Right lobe of liver (tissue), 6 donors: Measurements from ENCODE around the gene UBL3. TPM values are rescaled to one million over a fixed set of nuclear protein-coding genes. Genes with fewer than 3 reads are reported as not detected.

ENCODE experiments used
- ATAC-seq, 4 donors: fragments of 200-7000 bp; cut with Tn5 transposase; one replicate each; pipeline ENCODE4 v1.9.1; 2020; ENCODE audit warnings: mild to moderate bottlenecking in 4 of 4, moderate library complexity in 4 of 4
- DNase-seq, 3 donors: peaks; one replicate each; pipeline ENCODE4 v3.0.0-alpha.2; 2020
- H3K27ac ChIP-seq, 3 donors: fragments of 200-600 bp; one replicate each; pipeline ENCODE4 v1.8.0; 2022
- H3K27me3 ChIP-seq, 2 donors: fragments of 200-600 bp; one replicate each; pipeline ENCODE4 v1.8.0; 2022
- H3K36me3 ChIP-seq, 4 donors: fragments of 200-600 bp; sonication (generic) in 1 of 4; one replicate each; pipeline versions ENCODE4 v1.5.1 to v1.8.0; 2017 to 2022; ENCODE audit warnings: control low read depth in 1 of 4
- H3K4me1 ChIP-seq, 4 donors: fragments of 200-600 bp; sonication (generic) in 1 of 4; one replicate each; pipeline versions ENCODE4 v1.5.1 to v1.8.0; 2017 to 2022; ENCODE audit warnings: control low read depth in 1 of 4
- H3K4me3 ChIP-seq, 3 donors: fragments of 200-600 bp; one replicate each; pipeline ENCODE4 v1.8.0; 2022
- H3K9me3 ChIP-seq, 4 donors: fragments of 200-600 bp; sonication (generic) in 1 of 4; one replicate each; pipeline versions ENCODE4 v1.5.1 to v1.8.0; 2017 to 2022; ENCODE audit warnings: control low read depth in 1 of 4
- CTCF ChIP-seq, 4 donors: fragments of 200-600 bp in 3 of 4; fragments of 450-650 bp in 1 of 4; IDR thresholded peaks; one replicate each; pipeline versions ENCODE4 v1.5.1 to v1.8.0; 2016 to 2022; ENCODE audit warnings: antibody characterized with exemption in 4 of 4, mild to moderate bottlenecking in 2 of 4
- POLR2A ChIP-seq: fragments of 450-650 bp; IDR thresholded peaks from one replicate; pipeline ENCODE4 v1.6.1; 2017; ENCODE audit warnings: antibody characterized with exemption, mild to moderate bottlenecking
- WGBS: methylation state at CpG from one replicate; pipeline ENCODE4 v1.1.6; 2018; ENCODE audit warnings: low coverage, low lambda C conversion rate; ENCODE audit not compliant: insufficient coverage; ENCODE audit errors: missing lambda C conversion rate; 5-methylcytosine and 5-hydroxymethylcytosine counted together
- intact Hi-C, 2 donors: fragments of 100-400 bp; cut with DNase I; formaldehyde crosslinking; loops; one replicate each; pipeline versions ENCODE4 v1.11.2 to v1.14.1; 2022
- total RNA-seq, 6 experiments: library from RNA; depleted of rRNA in 2 of 6; stranded (reverse); fragments of >200 nt in 2 of 6; fragmentation: NEBNext Ultra II Directional in 3 of 6; extraction: Animal tissue kit (Norgen Biotek cat#: 25700) in 3 of 6; gene quantifications; one replicate each; pipeline versions ENCODE4 v1.1.0 to v1.2.4, GENCODE V29; 2016 to 2023
- donor health status: DM: no; HTN: yes; CAD: no.
- donor health status: DM: no; HTN: no; CAD: no.
- donor health status: DM: no; HTN: no; CAD: no.
- donor health status: DM: no; HTN: yes; CAD: no.
- donor health status: DM: no; HTN: yes; CAD: no.

The UBL3 gene
- total RNA-seq, 6 experiments from 2014 or later, result 15.7 to 28.6 (median 23.5) TPM

- ATAC-seq (no peak), DNase-seq (no peak)
- WGBS, result 86% methylated on average over 8 of the region's 8 CpGs
- Histone ChIP-seq H3K36me3 (no peaks in the 10 kb centered on the region), H3K9me3 (no peaks in the 10 kb centered on the region), H3K27ac (no peak overlapping the region), H3K4me1 (no peaks in the 10 kb centered on the region), H3K27me3 (no peaks in the 10 kb centered on the region), H3K4me3 (no peak overlapping the region)
- no peak for TF ChIP-seq CTCF (IDR thresholded peaks at IDR 0.05)
- no peak for TF ChIP-seq POLR2A
- intact Hi-C loops, result no loop called here
These were observed 11.3 kb upstream of the UBL3 start for GRCh38 chr13:29861694-29862110.

DNA sequence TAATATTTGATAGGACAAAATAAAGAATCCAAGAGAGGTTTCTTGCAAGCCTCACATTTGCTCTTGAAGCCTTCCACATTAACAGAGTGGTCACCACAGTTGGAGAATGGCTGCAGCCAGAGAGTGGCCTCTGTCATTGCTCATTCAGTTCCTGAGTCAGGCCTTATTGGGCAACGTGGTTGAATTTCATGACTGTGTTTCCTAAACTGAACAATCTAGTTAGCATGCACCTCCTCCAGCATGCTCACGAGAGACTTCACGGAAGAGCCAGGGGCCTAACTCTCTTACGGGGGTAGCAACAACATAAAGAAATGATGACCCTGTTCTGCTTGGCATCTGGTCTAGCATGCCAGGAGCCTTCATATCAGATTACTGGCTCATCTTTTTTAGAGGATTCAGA, 9.6 kb upstream of the UBL3 start:
- ATAC-seq (no peak), DNase-seq (no peak)
- Histone ChIP-seq H3K4me1 (no peaks in the 10 kb centered on the region), H3K27ac (no peak overlapping the region), H3K36me3 (no peaks in the 10 kb centered on the region), H3K9me3 (no peaks in the 10 kb centered on the region), H3K4me3 (no peak overlapping the region), H3K27me3 (no peaks in the 10 kb centered on the region)
- TF ChIP-seq CTCF (IDR thresholded peaks at IDR 0.05) (no peak), POLR2A (no peak)
- intact Hi-C loops, result no loop called here
- WGBS, result 75% methylated on average over 4 of the region's 4 CpGs

GRCh38 chr13:29858667-29859066, 8.2 kb upstream of the UBL3 start:
- Histone ChIP-seq H3K9me3 (no peaks in the 10 kb centered on the region), H3K4me3 (no peak overlapping the region), H3K27me3 (no peaks in the 10 kb centered on the region), H3K4me1 (no peaks in the 10 kb centered on the region), H3K27ac (no peak overlapping the region), H3K36me3 (no peaks in the 10 kb centered on the region)
- intact Hi-C loops, result no loop called here
- no peak for ATAC-seq
- TF ChIP-seq CTCF (IDR thresholded peaks at IDR 0.05) (no peak), POLR2A (no peak)
- 57% methylated on average over 4 of the region's 4 CpGs for WGBS
- DNase-seq, result no peak

DNA sequence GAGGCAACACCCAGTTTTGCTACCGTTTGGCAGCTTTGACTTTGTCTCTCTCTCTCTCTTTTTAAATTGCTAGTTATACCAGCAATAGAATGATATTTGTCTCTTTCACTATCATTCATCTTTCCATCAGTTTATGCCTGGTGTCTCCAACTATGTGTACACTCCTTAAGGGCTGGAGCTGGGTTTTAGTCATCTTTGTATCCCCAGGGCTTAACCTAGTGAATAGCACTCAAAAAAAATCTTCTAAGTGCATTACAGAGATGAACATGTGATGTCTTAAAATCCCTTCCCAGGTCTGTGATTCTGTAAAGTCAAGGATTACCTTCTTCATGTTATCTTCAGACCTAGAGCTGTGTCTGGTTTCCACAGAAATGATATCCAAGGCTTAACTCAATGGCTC, 7.8 kb upstream of the UBL3 start:
- TF ChIP-seq POLR2A (no peak), CTCF (IDR thresholded peaks at IDR 0.05) (no peak)
- no peak for DNase-seq
- Histone ChIP-seq H3K9me3 (no peaks in the 10 kb centered on the region), H3K4me1 (no peaks in the 10 kb centered on the region), H3K36me3 (no peaks in the 10 kb centered on the region), H3K27ac (no peak overlapping the region), H3K27me3 (no peaks in the 10 kb centered on the region), H3K4me3 (no peak overlapping the region)
- no peak for ATAC-seq
- intact Hi-C loops, result no loop called here
- WGBS, result 71% methylated on average over 1 of the region's 1 CpG

GRCh38 chr13:29857085-29857484, 6.7 kb upstream of the UBL3 start:
- DNase-seq (no peak), ATAC-seq (no peak)
- TF ChIP-seq POLR2A (no peak), CTCF (IDR thresholded peaks at IDR 0.05) (no peak)
- no peaks in the 10 kb centered on the region for H3K4me1 ChIP-seq
- WGBS, result 91% methylated on average over 2 of the region's 2 CpGs
- no peak overlapping the region for H3K4me3 ChIP-seq
- no peaks in the 10 kb centered on the region for H3K27me3 ChIP-seq
- H3K27ac ChIP-seq, result no peak overlapping the region
- no peaks in the 10 kb centered on the region for H3K36me3 ChIP-seq
- intact Hi-C loops, result no loop called here
- no peaks in the 10 kb centered on the region for H3K9me3 ChIP-seq
